ENCODE results near the gene CKM.

The CKM gene

DNA sequence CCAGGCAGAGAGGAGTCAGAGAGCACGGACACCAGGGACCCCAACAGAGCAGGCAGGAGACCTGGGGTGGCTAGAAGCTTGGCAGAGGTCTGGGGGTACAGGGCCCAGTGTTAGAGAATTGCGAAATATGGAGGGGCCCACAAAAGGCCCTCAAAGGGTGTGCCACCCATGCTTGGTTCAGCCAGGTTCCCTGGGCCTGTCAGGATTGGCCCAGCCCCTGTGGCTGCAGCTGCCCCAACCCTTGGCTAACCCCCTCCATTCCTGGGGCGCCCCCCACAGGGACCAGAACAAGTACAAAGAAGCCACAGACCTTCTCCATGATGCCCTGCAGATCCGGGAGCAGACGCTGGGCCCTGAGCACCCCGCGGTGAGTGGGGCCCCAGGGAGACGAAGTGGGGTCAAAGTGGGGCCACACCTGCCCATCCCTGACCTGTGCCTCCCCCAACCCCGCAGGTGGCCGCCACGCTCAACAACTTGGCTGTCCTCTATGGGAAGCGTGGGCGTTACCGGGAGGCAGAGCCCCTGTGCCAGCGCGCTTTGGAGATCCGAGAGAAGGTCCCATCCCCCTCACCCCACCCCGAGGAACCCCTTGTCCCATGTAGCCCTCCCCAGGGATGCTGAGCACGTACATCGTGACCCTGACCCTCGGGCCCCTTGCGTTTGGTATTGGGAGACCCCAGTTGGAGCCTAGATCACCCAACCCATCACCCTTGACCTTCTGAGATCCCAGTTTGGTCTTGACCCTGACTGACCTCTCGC lies 25.9 kb upstream of the CKM start:
- TF ChIP-seq SIN3A (IDR thresholded peaks at IDR 0.05; ENCODE audit: borderline replicate concordance, insufficient read depth, low read length) (no peak), FOXP2 (optimal IDR thresholded peaks at IDR 0.05; ENCODE audit: borderline replicate concordance, extremely low read depth, extremely low read length, insufficient read depth) (no peak), TAF1 (IDR thresholded peaks at IDR 0.05; ENCODE audit: borderline replicate concordance, insufficient read depth, low read length) (no peak), POLR2AphosphoS5 (IDR thresholded peaks at IDR 0.05; ENCODE audit: low read depth, low read length) (peak; percentile 19; the same call in 1 of the 2 replicates)
- TF ChIP-seq, protein P1, sequence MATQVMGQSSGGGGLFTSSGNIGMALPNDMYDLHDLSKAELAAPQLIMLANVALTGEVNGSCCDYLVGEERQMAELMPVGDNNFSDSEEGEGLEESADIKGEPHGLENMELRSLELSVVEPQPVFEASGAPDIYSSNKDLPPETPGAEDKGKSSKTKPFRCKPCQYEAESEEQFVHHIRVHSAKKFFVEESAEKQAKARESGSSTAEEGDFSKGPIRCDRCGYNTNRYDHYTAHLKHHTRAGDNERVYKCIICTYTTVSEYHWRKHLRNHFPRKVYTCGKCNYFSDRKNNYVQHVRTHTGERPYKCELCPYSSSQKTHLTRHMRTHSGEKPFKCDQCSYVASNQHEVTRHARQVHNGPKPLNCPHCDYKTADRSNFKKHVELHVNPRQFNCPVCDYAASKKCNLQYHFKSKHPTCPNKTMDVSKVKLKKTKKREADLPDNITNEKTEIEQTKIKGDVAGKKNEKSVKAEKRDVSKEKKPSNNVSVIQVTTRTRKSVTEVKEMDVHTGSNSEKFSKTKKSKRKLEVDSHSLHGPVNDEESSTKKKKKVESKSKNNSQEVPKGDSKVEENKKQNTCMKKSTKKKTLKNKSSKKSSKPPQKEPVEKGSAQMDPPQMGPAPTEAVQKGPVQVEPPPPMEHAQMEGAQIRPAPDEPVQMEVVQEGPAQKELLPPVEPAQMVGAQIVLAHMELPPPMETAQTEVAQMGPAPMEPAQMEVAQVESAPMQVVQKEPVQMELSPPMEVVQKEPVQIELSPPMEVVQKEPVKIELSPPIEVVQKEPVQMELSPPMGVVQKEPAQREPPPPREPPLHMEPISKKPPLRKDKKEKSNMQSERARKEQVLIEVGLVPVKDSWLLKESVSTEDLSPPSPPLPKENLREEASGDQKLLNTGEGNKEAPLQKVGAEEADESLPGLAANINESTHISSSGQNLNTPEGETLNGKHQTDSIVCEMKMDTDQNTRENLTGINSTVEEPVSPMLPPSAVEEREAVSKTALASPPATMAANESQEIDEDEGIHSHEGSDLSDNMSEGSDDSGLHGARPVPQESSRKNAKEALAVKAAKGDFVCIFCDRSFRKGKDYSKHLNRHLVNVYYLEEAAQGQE (IDR thresholded peaks at IDR 0.05; ENCODE audit: insufficient read depth in 1 of 2, low read depth in 2 of 2, low read length in 2 of 2) = no peak

DNA sequence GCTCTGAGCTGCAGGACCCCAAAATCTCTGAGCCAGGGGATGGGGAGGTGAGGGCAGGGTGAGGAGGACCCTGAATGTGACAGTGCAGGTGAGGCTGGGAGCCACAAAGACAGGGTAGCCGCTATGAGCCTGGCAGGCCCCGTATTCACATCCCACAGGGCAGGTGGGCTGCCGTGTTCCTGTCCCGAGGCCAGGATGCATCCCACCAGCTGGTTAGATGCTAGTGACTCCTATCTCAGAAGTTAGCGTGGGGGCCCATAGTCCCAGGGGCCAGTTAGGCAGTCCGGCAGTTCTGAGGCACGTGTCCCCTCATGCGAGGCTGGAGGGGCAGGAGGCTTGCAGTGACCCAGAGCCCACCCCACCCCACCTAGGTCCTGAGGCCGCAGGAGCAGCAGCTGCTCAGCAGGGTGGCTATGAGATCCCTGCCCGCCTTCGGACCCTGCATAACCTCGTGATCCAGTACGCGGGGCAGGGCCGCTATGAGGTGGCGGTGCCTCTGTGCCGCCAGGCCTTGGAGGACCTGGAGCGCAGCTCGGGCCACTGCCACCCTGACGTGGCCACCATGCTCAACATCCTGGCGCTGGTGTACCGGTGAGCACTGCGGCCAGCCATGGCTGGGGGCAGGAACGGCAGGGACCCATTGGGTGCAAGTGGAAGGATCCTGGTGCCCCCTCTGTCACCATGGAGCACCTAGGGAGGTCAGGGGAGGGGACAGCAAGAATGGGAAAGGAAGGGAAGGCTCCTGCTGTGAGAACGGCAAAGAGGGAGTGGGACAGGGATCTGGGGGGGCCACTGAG lies 25.1 kb upstream of the CKM start:
- TF ChIP-seq TAF1 (IDR thresholded peaks at IDR 0.05; ENCODE audit: borderline replicate concordance, insufficient read depth, low read length) = no peak
- TF ChIP-seq FOXP2 (optimal IDR thresholded peaks at IDR 0.05; ENCODE audit: borderline replicate concordance, extremely low read depth, extremely low read length, insufficient read depth) = no peak
- TF ChIP-seq SIN3A (IDR thresholded peaks at IDR 0.05; ENCODE audit: borderline replicate concordance, insufficient read depth, low read length) = no peak
- no peak for TF ChIP-seq POLR2AphosphoS5 (IDR thresholded peaks at IDR 0.05; ENCODE audit: low read depth, low read length)
- TF ChIP-seq, protein P1 (IDR thresholded peaks at IDR 0.05; ENCODE audit: insufficient read depth in 1 of 2, low read depth in 2 of 2, low read length in 2 of 2) = no peak

DNA sequence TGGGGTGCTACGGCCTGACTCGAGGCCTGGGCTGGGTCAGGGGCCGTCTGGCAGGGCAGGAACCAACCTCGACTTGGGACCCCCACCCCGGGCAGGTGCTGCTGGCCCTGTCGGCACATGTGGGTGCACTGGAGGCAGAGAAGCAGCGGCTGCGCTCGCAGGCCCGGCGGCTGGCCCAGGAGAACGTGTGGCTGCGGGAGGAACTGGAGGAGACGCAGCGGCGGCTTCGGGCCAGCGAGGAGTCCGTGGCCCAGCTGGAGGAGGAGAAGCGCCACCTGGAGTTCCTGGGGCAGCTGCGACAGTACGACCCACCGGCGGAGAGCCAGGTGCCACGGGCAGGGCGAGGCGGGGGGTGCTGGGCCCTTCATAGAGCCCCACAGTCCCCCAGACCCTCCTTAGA lies 23.8 kb upstream of the CKM start:
- TF ChIP-seq SIN3A (IDR thresholded peaks at IDR 0.05; ENCODE audit: borderline replicate concordance, insufficient read depth, low read length) = no peak
- no peak for TF ChIP-seq POLR2AphosphoS5 (IDR thresholded peaks at IDR 0.05; ENCODE audit: low read depth, low read length)
- TF ChIP-seq FOXP2 (optimal IDR thresholded peaks at IDR 0.05; ENCODE audit: borderline replicate concordance, extremely low read depth, extremely low read length, insufficient read depth) = no peak
- TF ChIP-seq TAF1 (IDR thresholded peaks at IDR 0.05; ENCODE audit: borderline replicate concordance, insufficient read depth, low read length) = no peak
- TF ChIP-seq, protein P1 (IDR thresholded peaks at IDR 0.05; ENCODE audit: insufficient read depth in 1 of 2, low read depth in 2 of 2, low read length in 2 of 2) = no peak

DNA sequence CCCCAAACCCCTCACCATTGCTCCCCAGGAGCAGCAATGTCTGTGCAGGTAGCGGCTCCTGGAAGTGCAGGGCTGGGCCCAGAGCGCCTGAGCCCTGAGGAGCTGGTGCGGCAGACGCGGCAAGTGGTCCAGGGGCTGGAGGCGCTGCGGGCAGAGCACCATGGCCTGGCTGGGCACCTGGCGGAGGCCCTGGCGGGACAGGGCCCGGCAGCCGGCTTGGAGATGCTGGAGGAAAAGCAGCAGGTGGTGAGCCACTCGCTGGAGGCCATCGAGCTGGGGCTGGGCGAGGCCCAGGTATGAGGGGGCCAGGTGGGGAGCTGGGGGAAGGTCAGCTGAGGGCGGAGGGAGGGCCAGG lies 22.8 kb upstream of the CKM start:
- TF ChIP-seq, protein P1 (IDR thresholded peaks at IDR 0.05; ENCODE audit: insufficient read depth in 1 of 2, low read depth in 2 of 2, low read length in 2 of 2) = no peak
- no peak for TF ChIP-seq FOXP2 (optimal IDR thresholded peaks at IDR 0.05; ENCODE audit: borderline replicate concordance, extremely low read depth, extremely low read length, insufficient read depth)
